Activated CD4-positive, alpha-beta memory T cell treated with anti-CD3 and anti-CD28 coated beads, Interleukin-2, amount 10 ng/mL, durations not matched to agents 7 days and 5 days (primary cell): ENCODE data around the gene AQP1. TPM values are rescaled to one million over a fixed set of nuclear protein-coding genes. Genes with fewer than 3 reads are reported as not detected.

Experiments used
- CTCF ChIA-PET: fragments of 350-600 bp; sonication (Branson Sonifier 250); formaldehyde crosslinking; loops from one replicate; lab custom pipeline; 2021; ENCODE audit warnings: antibody characterized with exemption, inconsistent platforms; lab: Charles Lee
- POLR2A ChIA-PET: fragments of 350-600 bp; sonication (Branson Sonifier 250); formaldehyde crosslinking; loops from one replicate; lab custom pipeline; 2021; ENCODE audit warnings: antibody characterized with exemption; lab: Charles Lee
- DNase-seq: peaks from one replicate; pipeline ENCODE4 v3.0.0-alpha.2; 2020
- H3K27ac Mint-ChIP-seq: one replicate; pipeline ENCODE4 v1.8.0; 2021; ENCODE audit warnings: mild to moderate bottlenecking, mixed read lengths
- H3K27me3 Mint-ChIP-seq: one replicate; pipeline ENCODE4 v1.8.0; 2021; ENCODE audit warnings: mixed read lengths
- H3K36me3 Mint-ChIP-seq: one replicate; pipeline ENCODE4 v1.8.0; 2021; ENCODE audit warnings: low read depth, mixed read lengths
- H3K4me1 Mint-ChIP-seq: one replicate; pipeline ENCODE4 v1.8.0; 2021; ENCODE audit warnings: mixed read lengths
- H3K4me3 Mint-ChIP-seq: one replicate; pipeline ENCODE4 v1.8.0; 2021; ENCODE audit warnings: mild to moderate bottlenecking, mixed read lengths
- H3K9me3 Mint-ChIP-seq: one replicate; pipeline ENCODE4 v1.8.0; 2021; ENCODE audit warnings: mixed read lengths
- total RNA-seq, 2 experiments: library from RNA; stranded (reverse); gene quantifications; one replicate each; pipeline ENCODE4 v1.2.3, GENCODE V29; 2021

Gene AQP1
- total RNA-seq, result under 1 TPM; 0.18 to 0.25 TPM

- Mint-ChIP-seq H3K4me1 (peaks cover 2% of the 10 kb centered on the region), H3K9me3 (no peaks in the 10 kb centered on the region), H3K27ac (no peak within 1 kb of the TSS), H3K27me3 (peaks cover 2% of the 10 kb centered on the region), H3K36me3 (no peaks in the 10 kb centered on the region), H3K4me3 (no peak within 1 kb of the TSS)
- DNase-seq, result no peak
- ChIA-PET CTCF (no interaction called here), POLR2A (no interaction called here)
Observed at GRCh38 chr7:30911561-30911969, at the start of gene AQP1. AQP1 (plus strand) TSS chr7:30911853; CDS start chr7:30911910, 57 bp downstream.

GRCh38 chr7:30862995-30863705 is 48.5 kb upstream of the AQP1 start:
- ChIA-PET POLR2A (no interaction called here), CTCF (no interaction called here)
- H3K4me1 Mint-ChIP-seq, result no peaks in the 10 kb centered on the region
- no peak overlapping the region for H3K27ac Mint-ChIP-seq
- no peak for DNase-seq
- H3K4me3 Mint-ChIP-seq, result no peak overlapping the region
- H3K9me3 Mint-ChIP-seq, result no peaks in the 10 kb centered on the region
- H3K27me3 Mint-ChIP-seq, result no peaks in the 10 kb centered on the region
- H3K36me3 Mint-ChIP-seq, result no peaks in the 10 kb centered on the region

- Mint-ChIP-seq H3K27me3 (no peaks in the 10 kb centered on the region), H3K36me3 (no peaks in the 10 kb centered on the region), H3K9me3 (no peaks in the 10 kb centered on the region), H3K27ac (no peak overlapping the region), H3K4me3 (no peak overlapping the region), H3K4me1 (no peaks in the 10 kb centered on the region)
- no peak for DNase-seq
- CTCF ChIA-PET, result no interaction called here
- POLR2A ChIA-PET, result no interaction called here
Observed at GRCh38 chr7:30863706-30864035, 48.0 kb upstream of the AQP1 start.

GRCh38 chr7:30864101-30864500 is 47.6 kb upstream of the AQP1 start:
- H3K27ac Mint-ChIP-seq, result no peak overlapping the region
- no peaks in the 10 kb centered on the region for H3K4me1 Mint-ChIP-seq
- ChIA-PET CTCF (no interaction called here), POLR2A (no interaction called here)
- no peak overlapping the region for H3K4me3 Mint-ChIP-seq
- H3K9me3 Mint-ChIP-seq, result no peaks in the 10 kb centered on the region
- no peak for DNase-seq
- no peaks in the 10 kb centered on the region for H3K27me3 Mint-ChIP-seq
- H3K36me3 Mint-ChIP-seq, result no peaks in the 10 kb centered on the region

GRCh38 chr7:30865076-30865475 is 46.6 kb upstream of the AQP1 start:
- Mint-ChIP-seq H3K36me3 (no peaks in the 10 kb centered on the region), H3K27ac (no peak overlapping the region), H3K27me3 (no peaks in the 10 kb centered on the region), H3K9me3 (no peaks in the 10 kb centered on the region), H3K4me1 (no peaks in the 10 kb centered on the region), H3K4me3 (no peak overlapping the region)
- ChIA-PET CTCF (no interaction called here), POLR2A (no interaction called here)
- DNase-seq, result no peak

- H3K27me3 Mint-ChIP-seq, result no peaks in the 10 kb centered on the region
- H3K4me3 Mint-ChIP-seq, result no peak overlapping the region
- no peak for DNase-seq
- no peaks in the 10 kb centered on the region for H3K4me1 Mint-ChIP-seq
- ChIA-PET POLR2A (no interaction called here), CTCF (no interaction called here)
- H3K36me3 Mint-ChIP-seq, result no peaks in the 10 kb centered on the region
- H3K9me3 Mint-ChIP-seq, result no peaks in the 10 kb centered on the region
- no peak overlapping the region for H3K27ac Mint-ChIP-seq
Observed at GRCh38 chr7:30865821-30866220, 45.8 kb upstream of the AQP1 start.

- POLR2A ChIA-PET, result no interaction called here
- no peaks in the 10 kb centered on the region for H3K9me3 Mint-ChIP-seq
- H3K27me3 Mint-ChIP-seq, result no peaks in the 10 kb centered on the region
- H3K4me1 Mint-ChIP-seq, result no peaks in the 10 kb centered on the region
- H3K27ac Mint-ChIP-seq, result no peak overlapping the region
- H3K4me3 Mint-ChIP-seq, result no peak overlapping the region
- no peaks in the 10 kb centered on the region for H3K36me3 Mint-ChIP-seq
- DNase-seq, result no peak
- CTCF ChIA-PET, result no interaction called here
Observed at GRCh38 chr7:30866939-30867338, 44.7 kb upstream of the AQP1 start.

- no peak overlapping the region for H3K4me3 Mint-ChIP-seq
- H3K4me1 Mint-ChIP-seq, result no peaks in the 10 kb centered on the region
- POLR2A ChIA-PET, result no interaction called here
- CTCF ChIA-PET, result no interaction called here
- H3K9me3 Mint-ChIP-seq, result no peaks in the 10 kb centered on the region
- no peaks in the 10 kb centered on the region for H3K27me3 Mint-ChIP-seq
- no peak for DNase-seq
- H3K36me3 Mint-ChIP-seq, result no peaks in the 10 kb centered on the region
- no peak overlapping the region for H3K27ac Mint-ChIP-seq
Observed at GRCh38 chr7:30867483-30867882, 44.2 kb upstream of the AQP1 start.

GRCh38 chr7:30869794-30870611 is 41.6 kb upstream of the AQP1 start:
- Mint-ChIP-seq H3K27ac (no peak overlapping the region), H3K4me3 (no peak overlapping the region), H3K27me3 (no peaks in the 10 kb centered on the region), H3K4me1 (no peaks in the 10 kb centered on the region), H3K9me3 (no peaks in the 10 kb centered on the region), H3K36me3 (no peaks in the 10 kb centered on the region)
- POLR2A ChIA-PET, result no interaction called here
- no peak for DNase-seq
- CTCF ChIA-PET, result no interaction called here

GRCh38 chr7:30870821-30871518 is 40.7 kb upstream of the AQP1 start:
- POLR2A ChIA-PET, result no interaction called here

GRCh38 chr7:30871655-30872054 is 40.0 kb upstream of the AQP1 start:
- Mint-ChIP-seq H3K27me3 (no peaks in the 10 kb centered on the region), H3K4me1 (peaks cover 2% of the 10 kb centered on the region), H3K27ac (no peak overlapping the region), H3K4me3 (no peak overlapping the region), H3K36me3 (no peaks in the 10 kb centered on the region), H3K9me3 (no peaks in the 10 kb centered on the region)
- ChIA-PET CTCF (no interaction called here), POLR2A (no interaction called here)
- no peak for DNase-seq

More at GRCh38 chr7:30870821-30871518, 40.7 kb upstream of the AQP1 start:
- no peaks in the 10 kb centered on the region for H3K36me3 Mint-ChIP-seq
- H3K27ac Mint-ChIP-seq, result no peak overlapping the region
- no peaks in the 10 kb centered on the region for H3K4me1 Mint-ChIP-seq
- H3K4me3 Mint-ChIP-seq, result no peak overlapping the region
- CTCF ChIA-PET, result no interaction called here
- H3K9me3 Mint-ChIP-seq, result no peaks in the 10 kb centered on the region
- no peak for DNase-seq
- no peaks in the 10 kb centered on the region for H3K27me3 Mint-ChIP-seq

GRCh38 chr7:30873207-30873606 is 38.4 kb upstream of the AQP1 start:
- H3K4me3 Mint-ChIP-seq, result no peak overlapping the region
- no peaks in the 10 kb centered on the region for H3K9me3 Mint-ChIP-seq
- no peak for DNase-seq
- no peak overlapping the region for H3K27ac Mint-ChIP-seq
- ChIA-PET POLR2A (no interaction called here), CTCF (no interaction called here)
- H3K4me1 Mint-ChIP-seq, result peaks cover 2% of the 10 kb centered on the region
- no peaks in the 10 kb centered on the region for H3K27me3 Mint-ChIP-seq
- H3K36me3 Mint-ChIP-seq, result no peaks in the 10 kb centered on the region

- peaks cover 2% of the 10 kb centered on the region for H3K4me1 Mint-ChIP-seq
- no peak for DNase-seq
- H3K9me3 Mint-ChIP-seq, result no peaks in the 10 kb centered on the region
- POLR2A ChIA-PET, result no interaction called here
- H3K4me3 Mint-ChIP-seq, result no peak overlapping the region
- no peaks in the 10 kb centered on the region for H3K27me3 Mint-ChIP-seq
- CTCF ChIA-PET, result no interaction called here
- no peak overlapping the region for H3K27ac Mint-ChIP-seq
- no peaks in the 10 kb centered on the region for H3K36me3 Mint-ChIP-seq
Observed at GRCh38 chr7:30873656-30874055, 38.0 kb upstream of the AQP1 start.
